OCI-LY7 (cell line): Measurements from ENCODE around the gene SEMA4D. TPM values are rescaled to one million over a fixed set of nuclear protein-coding genes. Genes with fewer than 3 reads are reported as not detected.

Source experiments
- BruUV-seq: library from RNA; stranded (reverse); fragments of 400-500 nt; replicated peaks from 2 replicates; lab custom pipeline; 2021; lab: Mats Ljungman, UMichigan
- CTCF ChIA-PET: fragments of 300-600 bp; sonication (Branson Sonifier 250); formaldehyde crosslinking; loops from one replicate; lab custom pipeline; 2022; ENCODE audit warnings: antibody characterized with exemption; ENCODE audit not compliant: unreplicated experiment; lab: Charles Lee
- POLR2A ChIA-PET: fragments of 300-600 bp; sonication (Branson Sonifier 250); formaldehyde crosslinking; loops from one replicate; lab custom pipeline; 2022; ENCODE audit warnings: antibody characterized with exemption; lab: Charles Lee
- DNase-seq: peaks from one replicate; pipeline ENCODE4 v3.0.0-alpha.2; 2015; ENCODE audit warnings: low spot score
- H2AFZ ChIP-seq: fragments of 200-600 bp; sonication (generic), shearing (Covaris generic); 2 replicates; pipeline ENCODE4 v1.6.1; 2014; ENCODE audit warnings: mild to moderate bottlenecking, antibody characterized with exemption, low read length, moderate library complexity
- H3K27ac ChIP-seq: fragments of 200-600 bp; sonication (generic); 2 replicates; pipeline ENCODE4 v1.5.1; 2014; ENCODE audit warnings: mixed run types, low read depth, mild to moderate bottlenecking, moderate library complexity, low read length, inconsistent platforms; ENCODE audit not compliant: poor library complexity, severe bottlenecking
- H3K36me3 ChIP-seq: fragments of 200-600 bp; sonication (generic); 2 replicates; pipeline ENCODE4 v1.6.1; 2014; ENCODE audit warnings: mild to moderate bottlenecking, antibody characterized with exemption, low read length, moderate library complexity, mixed read lengths; ENCODE audit not compliant: insufficient read depth
- H3K4me1 ChIP-seq: fragments of 200-600 bp; sonication (generic); 2 replicates; pipeline ENCODE4 v1.5.1; 2014; ENCODE audit warnings: mild to moderate bottlenecking, low read length; ENCODE audit not compliant: insufficient read depth, poor library complexity, severe bottlenecking
- H3K4me2 ChIP-seq: fragments of 200-600 bp; sonication (generic); 2 replicates; pipeline ENCODE4 v1.6.1; 2014; ENCODE audit warnings: mild to moderate bottlenecking, low read length
- H3K4me3 ChIP-seq: fragments of 200-600 bp; sonication (generic); 2 replicates; pipeline ENCODE4 v1.5.1; 2014; ENCODE audit warnings: mild to moderate bottlenecking, low read depth, low read length; ENCODE audit not compliant: poor library complexity, severe bottlenecking
- H3K79me2 ChIP-seq: fragments of 200-600 bp; sonication (generic); 2 replicates; pipeline ENCODE4 v1.6.1; 2016; ENCODE audit warnings: low read depth, mild to moderate bottlenecking, low read length, moderate library complexity, mixed read lengths; ENCODE audit not compliant: insufficient read depth
- H3K9me2 ChIP-seq: fragments of 200-600 bp; sonication (generic); 2 replicates; pipeline ENCODE4 v1.6.1; 2016; ENCODE audit warnings: mild to moderate bottlenecking, low read length, mixed read lengths; ENCODE audit not compliant: insufficient read depth
- H3K9me3 ChIP-seq: fragments of 200-600 bp; sonication (generic); 2 replicates; pipeline ENCODE4 v1.6.1; 2014; ENCODE audit warnings: mild to moderate bottlenecking, mixed run types, low read length, mixed read lengths
- H4K20me1 ChIP-seq: fragments of 200-600 bp; sonication (generic); 2 replicates; pipeline ENCODE4 v1.6.1; 2014; ENCODE audit warnings: mild to moderate bottlenecking, antibody characterized with exemption, low read length, moderate library complexity, mixed read lengths; ENCODE audit not compliant: insufficient read depth
- CTCF ChIP-seq: fragments of 200-600 bp; sonication (generic); conservative IDR thresholded peaks from 2 replicates; pipeline ENCODE4 v1.5.1; 2014; ENCODE audit warnings: mild to moderate bottlenecking, antibody characterized with exemption, low read length, moderate library complexity, mixed read lengths
- EZH2phosphoT487 ChIP-seq: fragments of 200-600 bp; sonication (generic); IDR thresholded peaks from 2 replicates; pipeline ENCODE4 v1.6.1; 2018; ENCODE audit warnings: low read depth, borderline replicate concordance, mild to moderate bottlenecking, mixed run types, antibody characterized with exemption, low read length, moderate library complexity, mixed read lengths
- intact Hi-C: fragments of 100-400 bp; cut with micrococcal nuclease; formaldehyde crosslinking; loops from one replicate; pipeline ENCODE4 v1.10.0; 2022; ENCODE audit not compliant: unreplicated experiment
- total RNA-seq, 2 experiments: library from RNA; depleted of rRNA in 1 of 2; stranded (reverse); fragments of >200 nt in 1 of 2; shearing (Covaris generic) in 1 of 2; gene quantifications; 2 replicates each; pipeline ENCODE4 v1.2.3, GENCODE V29; 2014 to 2022

Gene SEMA4D
- total RNA-seq, 2 experiments from 2014 or later, result 28.5 to 60.5 TPM

GRCh38 chr9:89313842-89314241 is 184.1 kb downstream of the SEMA4D start:
- Histone ChIP-seq H3K9me2 (no peaks in the 10 kb centered on the region), H3K36me3 (peaks cover 69% of the 10 kb centered on the region), H3K4me3 (peak overlapping the region; percentile 100), H3K4me2 (peak overlapping the region; percentile 88), H3K79me2 (peaks cover 78% of the 10 kb centered on the region), H3K27ac (peak overlapping the region; percentile 88), H3K4me1 (peaks cover 58% of the 10 kb centered on the region), H2AFZ (no peak overlapping the region), H4K20me1 (peaks cover 46% of the 10 kb centered on the region), H3K9me3 (no peaks in the 10 kb centered on the region)
- ChIA-PET POLR2A (interaction anchor here (1.5 kb wide), 1 partner anchor 9 kb away, joined by 5 read pairs; no protein-coding TSS in a partner anchor), CTCF (no interaction called here)
- intact Hi-C loops, result loop anchor here (5.0 to 10.0 kb wide), 2 partner anchors 927 to 1491 kb away; partner anchors contain the start of genes SPIN1 and SYK
- BruUV-seq, result no TSS peak
- no peak for DNase-seq
- TF ChIP-seq EZH2phosphoT487 (no peak), CTCF (no peak)

GRCh38 chr9:89312222-89312571 is 185.7 kb downstream of the SEMA4D start:
- Histone ChIP-seq H3K4me1 (peaks cover 49% of the 10 kb centered on the region), H4K20me1 (peaks cover 46% of the 10 kb centered on the region), H2AFZ (no peak overlapping the region), H3K79me2 (peaks cover 76% of the 10 kb centered on the region), H3K27ac (peak overlapping the region; percentile 88), H3K9me2 (no peaks in the 10 kb centered on the region), H3K4me3 (peak overlapping the region; percentile 100), H3K9me3 (no peaks in the 10 kb centered on the region), H3K4me2 (peak overlapping the region; percentile 88), H3K36me3 (peaks cover 69% of the 10 kb centered on the region)
- TF ChIP-seq CTCF (no peak), EZH2phosphoT487 (no peak)
- no TSS peak for BruUV-seq
- intact Hi-C loops, result loop anchor here (5.0 to 10.0 kb wide), 2 partner anchors 925 to 1493 kb away; partner anchors contain the start of genes SPIN1 and SYK
- ChIA-PET POLR2A (no interaction called here), CTCF (no interaction called here)
- peak; percentile 48 for DNase-seq
